Ovary (tissue), 9 donors: ENCODE measurements around the gene EPS8L2. TPM values are rescaled to one million over a fixed set of nuclear protein-coding genes. Genes with fewer than 3 reads are reported as not detected.
A peak's percentile ranks its signal among the peaks of the same experiment; 100 is the strongest.

ENCODE experiments used
- DNase-seq, 5 donors: peaks; one replicate each; pipeline ENCODE4 v3.0.0-alpha.2; 2019 to 2020
- H3K27ac ChIP-seq, 2 donors: fragments of 200-600 bp; one replicate each; pipeline versions ENCODE4 v1.5.1 to v1.8.0; 2019 to 2022
- H3K27me3 ChIP-seq: fragments of 200-600 bp; one replicate; pipeline ENCODE4 v1.8.0; 2022
- H3K36me3 ChIP-seq: fragments of 200-600 bp; sonication (generic); one replicate; pipeline ENCODE4 v1.5.1; 2019
- H3K4me1 ChIP-seq: one replicate; pipeline ENCODE4 v1.8.1; 2013; ENCODE audit warnings: mild to moderate bottlenecking, moderate library complexity; ENCODE audit not compliant: insufficient read depth
- H3K4me3 ChIP-seq: fragments of 200-600 bp; sonication (generic); one replicate; pipeline ENCODE4 v1.5.1; 2017
- H3K9me3 ChIP-seq, 2 donors: fragments of 200-600 bp in 1 of 2; sonication (generic) in 1 of 2; one replicate each; pipeline versions ENCODE4 v1.5.1 to v1.8.1; 2013 to 2019; ENCODE audit warnings: mild to moderate bottlenecking in 1 of 2, moderate library complexity in 1 of 2
- CTCF ChIP-seq, 3 donors: fragments of 450-650 bp in 2 of 3; fragments of 200-600 bp in 1 of 3; IDR thresholded peaks; one replicate each; pipeline versions ENCODE4 v1.5.1 to v1.8.0; 2016 to 2022; ENCODE audit warnings: antibody characterized with exemption in 3 of 3, mild to moderate bottlenecking in 1 of 3
- EP300 ChIP-seq: sonication (generic); formaldehyde crosslinking; IDR thresholded peaks from one replicate; pipeline ENCODE4 v1.6.1; 2017; ENCODE audit warnings: antibody characterized with exemption
- POLR2A ChIP-seq: fragments of 450-650 bp; IDR thresholded peaks from one replicate; pipeline ENCODE4 v1.6.1; 2017; ENCODE audit warnings: antibody characterized with exemption, mild to moderate bottlenecking, moderate library complexity
- WGBS, 3 donors: extraction: QIAGEN DNeasy Blood & Tissue Kit in 1 of 3; methylation state at CpG; one replicate each; pipeline versions ENCODE4 v1.1.5 to v1.1.7; 2013 to 2017; 5-methylcytosine and 5-hydroxymethylcytosine counted together
- intact Hi-C, 4 donors: fragments of 100-400 bp; cut with DNase I; formaldehyde crosslinking; loops; one replicate each; pipeline versions ENCODE4 v1.11.0 to v1.15.1; 2022 to 2023
- polyA plus RNA-seq, 2 donors: library from polyadenylated mRNA; stranded (reverse); fragments of 200-250 nt in 1 of 2; fragments of 350-450 nt in 1 of 2; fragmentation: Illumina TruSeq in 1 of 2; extraction: RNeasy Lipid Tissue Mini Kit (QIAGEN cat#74804) in 1 of 2; gene quantifications; one replicate each; pipeline ENCODE4 v1.2.3, GENCODE V29; 2013 to 2014
- total RNA-seq, 7 donors: library from RNA; depleted of rRNA in 2 of 7; stranded (reverse); fragments of >200 nt in 2 of 7; fragmentation: NEBNext Ultra II Directional in 3 of 7; extraction: Animal tissue kit (Norgen Biotek cat#: 25700) in 3 of 7; gene quantifications; one replicate each; pipeline versions ENCODE4 v1.1.0 to v1.2.4, GENCODE V29; 2016 to 2023
- donor health status: DM: no; HTN: no; CAD: no; lungs with moderate emphysema.
- donor health status: DM: no; HTN: no; CAD: no.
- donor health status: Bipolar disorder and iron deficiency.
- donor health status: DM: yes; HTN: yes; CAD: no.
- donor health status: DM: no; HTN: no; CAD: no.
- donor health status: DM: yes; HTN: yes; CAD: no.

EPS8L2 gene
- total and polyA plus RNA-seq, 9 donors = 5.9 to 57.9 (median 33.3) TPM

GRCh38 chr11:742156-742546 is 36.1 kb downstream of the EPS8L2 start:
- Histone ChIP-seq H3K27ac (no peak overlapping the region), H3K4me1 (peaks cover 7% of the 10 kb centered on the region), H3K4me3 (no peak overlapping the region), H3K27me3 (no peaks in the 10 kb centered on the region), H3K9me3 (no peaks in the 10 kb centered on the region), H3K36me3 (no peaks in the 10 kb centered on the region)
- WGBS, 3 donors = 71 to 85% (median 81%) methylated on average over 3 of the region's 3 CpGs
- DNase-seq = no peak
- intact Hi-C loops = no loop called here
- TF ChIP-seq POLR2A (no peak), EP300 (no peak)

GRCh38 chr11:742571-743201 is 36.7 kb downstream of the EPS8L2 start:
- Histone ChIP-seq H3K36me3 (no peaks in the 10 kb centered on the region), H3K4me1 (peaks cover 7% of the 10 kb centered on the region), H3K4me3 (no peak overlapping the region), H3K9me3 (no peaks in the 10 kb centered on the region), H3K27ac (no peak overlapping the region), H3K27me3 (no peaks in the 10 kb centered on the region)
- TF ChIP-seq CTCF (IDR thresholded peaks at IDR 0.05) (no peak), EP300 (no peak), POLR2A (no peak)
- intact Hi-C loops = no loop called here
- no peak for DNase-seq
- 90 to 97% (median 92%) methylated on average over 4 of the region's 4 CpGs for WGBS, 3 donors

GRCh38 chr11:745428-745827 is 39.4 kb downstream of the EPS8L2 start:
- Histone ChIP-seq H3K27me3 (no peaks in the 10 kb centered on the region), H3K36me3 (no peaks in the 10 kb centered on the region), H3K4me1 (peaks cover 14% of the 10 kb centered on the region), H3K9me3 (no peaks in the 10 kb centered on the region), H3K4me3 (no peak overlapping the region), H3K27ac (no peak overlapping the region)
- intact Hi-C loops = no loop called here
- no peak for TF ChIP-seq EP300
- no peak for TF ChIP-seq POLR2A
- no peak for TF ChIP-seq CTCF (IDR thresholded peaks at IDR 0.05)
- DNase-seq = no peak
- 12 to 19% (median 15%) methylated on average over 1 of the region's 1 CpG for WGBS, 3 donors

DNA sequence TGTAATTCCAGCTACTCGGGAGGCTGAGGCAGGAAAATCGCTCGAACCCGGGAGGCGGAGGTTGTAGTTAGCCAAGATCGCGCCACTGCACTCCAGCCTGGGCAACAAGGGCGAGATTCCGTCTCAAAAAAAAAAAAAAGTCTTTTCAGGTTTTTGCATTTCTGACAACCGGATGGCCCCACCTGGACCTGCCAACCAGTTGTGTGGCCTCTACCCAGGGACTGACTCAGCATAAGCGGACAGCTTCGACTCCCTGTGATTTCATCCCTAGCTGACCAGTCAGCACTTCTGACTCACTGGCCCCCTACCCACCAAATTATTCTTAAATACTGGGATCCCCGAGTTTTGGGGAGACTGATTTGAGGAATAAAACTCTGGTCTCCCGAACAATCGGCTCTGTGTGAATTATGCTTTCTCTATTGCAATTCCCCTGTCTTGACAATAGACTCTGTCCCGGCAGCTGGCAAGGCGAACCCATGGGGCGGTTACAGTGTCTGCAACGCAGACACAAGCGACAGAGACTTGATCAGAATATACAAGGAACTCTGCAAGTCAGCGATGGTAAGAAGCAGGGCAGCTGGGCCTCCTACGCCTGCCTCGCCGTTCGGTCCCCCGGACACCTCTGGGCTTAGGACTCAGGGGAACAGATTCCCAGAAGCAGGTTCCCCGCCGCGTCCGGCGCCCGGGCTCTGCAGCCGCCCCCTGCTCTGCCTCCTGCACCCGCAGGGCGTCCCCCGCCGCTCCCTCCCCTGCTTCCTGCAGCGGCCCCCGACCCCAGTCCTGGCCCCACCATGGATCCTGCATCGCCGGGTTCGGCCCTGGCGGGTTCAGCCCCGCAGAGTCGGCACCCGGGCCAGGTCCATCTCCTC is 40.5 kb downstream of the EPS8L2 start:
- Histone ChIP-seq H3K27me3 (no peaks in the 10 kb centered on the region), H3K4me3 (peak overlapping the region; percentile 100), H3K9me3 (no peaks in the 10 kb centered on the region), H3K27ac (peak overlapping the region in 1 of 2 donors; percentile 81), H3K36me3 (no peaks in the 10 kb centered on the region), H3K4me1 (peaks cover 14% of the 10 kb centered on the region)
- DNase-seq = peak in 1 of 5 donors; percentile 29
- 25 to 69% (median 26%) methylated on average over 16 to 46 of the region's 46 CpGs for WGBS, 3 donors
- peak in 1 of 3 donors; percentile 12 for TF ChIP-seq CTCF (IDR thresholded peaks at IDR 0.05)
- no peak for TF ChIP-seq POLR2A
- TF ChIP-seq EP300 = no peak
- intact Hi-C loops = no loop called here
